Liver (tissue), 9 donors: ENCODE measurements around the gene TAPBPL. TPM values are rescaled to one million over a fixed set of nuclear protein-coding genes. Genes with fewer than 3 reads are reported as not detected.

Experiments used
- DNase-seq: peaks from one replicate; pipeline ENCODE4 v3.0.0-alpha.2; 2017; ENCODE audit warnings: low spot score
- H3K27ac ChIP-seq, 2 donors: one replicate each; pipeline ENCODE4 v1.7.0; 2013; ENCODE audit warnings: inconsistent platforms in 2 of 2, low read length in 2 of 2, control low read depth in 1 of 2, low read depth in 1 of 2, mild to moderate bottlenecking in 1 of 2
- H3K27me3 ChIP-seq, 4 donors: one replicate each; pipeline versions ENCODE4 v1.6.1 to v1.7.0; 2013; ENCODE audit warnings: low read length in 3 of 4, inconsistent platforms in 1 of 4, mild to moderate bottlenecking in 1 of 4, moderate library complexity in 1 of 4; ENCODE audit not compliant: control insufficient read depth in 4 of 4, insufficient read depth in 4 of 4
- H3K36me3 ChIP-seq, 4 donors: one replicate each; pipeline versions ENCODE4 v1.6.1 to v1.7.0; 2013; ENCODE audit warnings: low read length in 3 of 4, mild to moderate bottlenecking in 3 of 4, low read depth in 1 of 4, moderate library complexity in 1 of 4; ENCODE audit not compliant: control insufficient read depth in 4 of 4, insufficient read depth in 3 of 4
- H3K4me1 ChIP-seq, 4 donors: one replicate each; pipeline versions ENCODE4 v1.6.1 to v1.7.0; 2013; ENCODE audit warnings: low read length in 3 of 4, mild to moderate bottlenecking in 3 of 4, moderate library complexity in 1 of 4; ENCODE audit not compliant: control insufficient read depth in 4 of 4, insufficient read depth in 4 of 4
- H3K4me3 ChIP-seq, 3 donors: one replicate each; pipeline versions ENCODE4 v1.6.1 to v1.7.0; 2013; ENCODE audit warnings: low read length in 3 of 3, control low read depth in 1 of 3, low read depth in 1 of 3, mild to moderate bottlenecking in 1 of 3
- H3K9ac ChIP-seq, 2 donors: one replicate each; pipeline ENCODE4 v1.7.0; 2013; ENCODE audit warnings: low read length in 2 of 2, mild to moderate bottlenecking in 2 of 2, moderate library complexity in 2 of 2, control low read depth in 1 of 2, low read depth in 1 of 2
- H3K9me3 ChIP-seq, 4 donors: one replicate each; pipeline versions ENCODE4 v1.6.1 to v1.7.0; 2013; ENCODE audit warnings: low read length in 3 of 4; ENCODE audit not compliant: control insufficient read depth in 4 of 4
- ATF3 ChIP-seq: IDR thresholded peaks from 2 replicates; pipeline ENCODE4 v1.6.1; 2016; ENCODE audit warnings: antibody characterized with exemption
- CTCF ChIP-seq: fragments of 150-350 bp; IDR thresholded peaks from 2 replicates; pipeline ENCODE4 v1.5.1; 2017; ENCODE audit warnings: improper control_type of control experiment, low read depth, low read length; ENCODE audit not compliant: missing input control
- FOXA1 ChIP-seq: IDR thresholded peaks from 2 replicates; pipeline ENCODE4 v1.6.1; 2016; ENCODE audit warnings: antibody characterized with exemption
- FOXA2 ChIP-seq: IDR thresholded peaks from 2 replicates; pipeline ENCODE4 v1.6.1; 2016; ENCODE audit warnings: antibody characterized with exemption
- GABPA ChIP-seq, 2 donors: IDR thresholded peaks in 1 of 2; conservative IDR thresholded peaks in 1 of 2; 2 replicates each; pipeline ENCODE4 v1.6.1; 2016; ENCODE audit warnings: antibody characterized with exemption in 2 of 2, mild to moderate bottlenecking in 1 of 2, moderate library complexity in 1 of 2
- HNF4A ChIP-seq, 2 donors: conservative IDR thresholded peaks; 2 replicates each; pipeline ENCODE4 v1.6.1; 2016; ENCODE audit warnings: antibody characterized with exemption in 2 of 2, mild to moderate bottlenecking in 2 of 2
- HNF4G ChIP-seq: IDR thresholded peaks from 2 replicates; pipeline ENCODE4 v1.6.1; 2016; ENCODE audit warnings: antibody characterized with exemption
- JUND ChIP-seq, 2 donors: IDR thresholded peaks; 2 replicates each; pipeline ENCODE4 v1.6.1; 2016; ENCODE audit warnings: antibody characterized with exemption in 2 of 2
- MAX ChIP-seq: IDR thresholded peaks from 2 replicates; pipeline ENCODE4 v1.6.1; 2016; ENCODE audit warnings: antibody characterized with exemption
- NR2F2 ChIP-seq: IDR thresholded peaks from 2 replicates; pipeline ENCODE4 v1.6.1; 2016; ENCODE audit warnings: antibody characterized with exemption
- RAD21 ChIP-seq, 2 donors: IDR thresholded peaks; 2 replicates each; pipeline ENCODE4 v1.6.1; 2016; ENCODE audit warnings: antibody characterized with exemption in 2 of 2, mild to moderate bottlenecking in 2 of 2
- RXRA ChIP-seq, 2 donors: IDR thresholded peaks; 2 replicates each; pipeline ENCODE4 v1.6.1; 2017 to 2018; ENCODE audit warnings: antibody characterized with exemption in 2 of 2, mild to moderate bottlenecking in 1 of 2
- SP1 ChIP-seq: IDR thresholded peaks from 2 replicates; pipeline ENCODE4 v1.6.1; 2018; ENCODE audit warnings: antibody characterized with exemption, mild to moderate bottlenecking
- YY1 ChIP-seq: IDR thresholded peaks from 2 replicates; pipeline ENCODE4 v1.6.1; 2016; ENCODE audit warnings: antibody characterized with exemption, mild to moderate bottlenecking
- WGBS: extraction: QIAGEN DNeasy Blood & Tissue Kit; methylation state at CpG from one replicate; pipeline ENCODE4 v1.1.7; 2013; 5-methylcytosine and 5-hydroxymethylcytosine counted together
- polyA plus RNA-seq, 2 donors: library from polyadenylated mRNA; stranded (reverse) in 1 of 2; unstranded in 1 of 2; fragments of 200-250 nt in 1 of 2; fragments of >200 nt in 1 of 2; fragmentation: Nextera tagmentation in 1 of 2; extraction: Ambion mirVana in 1 of 2; gene quantifications; one replicate each; pipeline versions ENCODE4 v1.2.1 to v1.2.3, GENCODE V29; 2013 to 2015
- total RNA-seq, 2 donors: library from RNA; depleted of rRNA; stranded (reverse); fragments of >200 nt; gene quantifications; one replicate each; pipeline ENCODE4 v1.2.3, GENCODE V29; 2014
- TF ChIP-seq, protein P1 (sequence below): IDR thresholded peaks from 2 replicates; pipeline ENCODE4 v1.6.1; 2016; ENCODE audit warnings: antibody characterized with exemption
- donor health status: healthy.
- donor health status: healthy.
- donor health status: healthy.
- donor health status: healthy.
- donor health status: healthy.

Gene TAPBPL
- total and polyA plus RNA-seq, 4 donors, result 9.5 to 32.9 (median 19.0) TPM

DNA sequence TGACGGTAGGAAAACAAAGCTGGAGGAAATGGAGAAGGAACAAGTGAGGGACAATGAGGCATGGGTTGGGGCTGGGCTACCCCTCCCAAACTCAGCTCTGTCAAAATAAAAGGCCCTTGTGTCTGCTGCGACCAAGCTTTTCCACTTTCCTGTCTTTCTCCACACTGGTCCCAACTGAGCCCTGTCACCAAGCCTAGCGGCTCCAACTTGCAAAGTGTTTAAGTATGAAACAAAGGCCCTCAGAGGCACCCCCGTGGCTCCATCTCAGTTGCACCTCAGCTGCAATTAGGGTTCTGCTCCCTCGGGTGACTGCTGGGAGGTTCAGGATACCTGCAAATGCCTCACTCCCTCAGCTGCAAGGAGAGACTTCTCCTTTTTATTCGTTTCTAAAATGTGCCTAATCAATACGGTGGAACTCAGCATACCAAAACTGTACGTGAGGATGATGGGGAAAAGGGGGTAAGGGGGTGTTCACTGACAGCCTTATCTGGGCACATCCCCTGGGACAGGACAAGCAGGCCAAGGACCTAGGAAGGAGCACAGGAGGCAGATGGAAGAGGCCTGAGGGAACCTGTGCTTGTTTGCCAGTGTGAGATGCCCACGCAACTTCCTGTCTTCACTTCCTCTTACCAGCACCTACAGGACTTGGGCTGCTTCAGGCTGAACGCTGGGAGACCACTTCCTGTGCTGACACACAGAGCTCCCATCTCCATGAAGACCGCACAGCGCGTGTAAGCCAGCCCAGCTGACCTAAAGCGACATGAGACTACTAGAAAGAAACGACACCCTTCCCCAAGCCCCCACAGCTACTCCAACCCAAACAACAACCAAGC lies 9.8 kb downstream of the TAPBPL start:
- 75% methylated on average over 15 of the region's 15 CpGs for WGBS
- no peak overlapping the region for H3K9ac ChIP-seq
- peaks cover 10 to 74% (median 62%) of the 10 kb centered on the region in 4 donors for H3K36me3 ChIP-seq
- H3K4me1 ChIP-seq, result peaks cover 0 to 2% (median 0%) of the 10 kb centered on the region in 4 donors
- no peaks in the 10 kb centered on the region for H3K9me3 ChIP-seq
- H3K27ac ChIP-seq, result peak overlapping the region; percentile 4 to 57
- TF ChIP-seq, protein P1, sequence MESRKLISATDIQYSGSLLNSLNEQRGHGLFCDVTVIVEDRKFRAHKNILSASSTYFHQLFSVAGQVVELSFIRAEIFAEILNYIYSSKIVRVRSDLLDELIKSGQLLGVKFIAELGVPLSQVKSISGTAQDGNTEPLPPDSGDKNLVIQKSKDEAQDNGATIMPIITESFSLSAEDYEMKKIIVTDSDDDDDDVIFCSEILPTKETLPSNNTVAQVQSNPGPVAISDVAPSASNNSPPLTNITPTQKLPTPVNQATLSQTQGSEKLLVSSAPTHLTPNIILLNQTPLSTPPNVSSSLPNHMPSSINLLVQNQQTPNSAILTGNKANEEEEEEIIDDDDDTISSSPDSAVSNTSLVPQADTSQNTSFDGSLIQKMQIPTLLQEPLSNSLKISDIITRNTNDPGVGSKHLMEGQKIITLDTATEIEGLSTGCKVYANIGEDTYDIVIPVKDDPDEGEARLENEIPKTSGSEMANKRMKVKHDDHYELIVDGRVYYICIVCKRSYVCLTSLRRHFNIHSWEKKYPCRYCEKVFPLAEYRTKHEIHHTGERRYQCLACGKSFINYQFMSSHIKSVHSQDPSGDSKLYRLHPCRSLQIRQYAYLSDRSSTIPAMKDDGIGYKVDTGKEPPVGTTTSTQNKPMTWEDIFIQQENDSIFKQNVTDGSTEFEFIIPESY, result no peak
- no peak for TF ChIP-seq CTCF
- no peak for TF ChIP-seq RXRA (IDR thresholded peaks at IDR 0.05)
- no peak for TF ChIP-seq FOXA2
- TF ChIP-seq MAX, result no peak
- TF ChIP-seq HNF4G, result no peak
- no peak for TF ChIP-seq GABPA (IDR thresholded peaks at IDR 0.05 in 1 of 2, conservative IDR thresholded peaks at IDR 0.05 in 1 of 2)
- TF ChIP-seq ATF3, result no peak
- no peak for TF ChIP-seq HNF4A (conservative IDR thresholded peaks at IDR 0.05)
- no peak for TF ChIP-seq JUND (IDR thresholded peaks at IDR 0.05)
- TF ChIP-seq FOXA1, result no peak
- TF ChIP-seq SP1, result no peak
- no peak for TF ChIP-seq RAD21 (IDR thresholded peaks at IDR 0.05)
- no peak overlapping the region for H3K4me3 ChIP-seq
- no peak for DNase-seq
- H3K27me3 ChIP-seq, result no peaks in the 10 kb centered on the region

DNA sequence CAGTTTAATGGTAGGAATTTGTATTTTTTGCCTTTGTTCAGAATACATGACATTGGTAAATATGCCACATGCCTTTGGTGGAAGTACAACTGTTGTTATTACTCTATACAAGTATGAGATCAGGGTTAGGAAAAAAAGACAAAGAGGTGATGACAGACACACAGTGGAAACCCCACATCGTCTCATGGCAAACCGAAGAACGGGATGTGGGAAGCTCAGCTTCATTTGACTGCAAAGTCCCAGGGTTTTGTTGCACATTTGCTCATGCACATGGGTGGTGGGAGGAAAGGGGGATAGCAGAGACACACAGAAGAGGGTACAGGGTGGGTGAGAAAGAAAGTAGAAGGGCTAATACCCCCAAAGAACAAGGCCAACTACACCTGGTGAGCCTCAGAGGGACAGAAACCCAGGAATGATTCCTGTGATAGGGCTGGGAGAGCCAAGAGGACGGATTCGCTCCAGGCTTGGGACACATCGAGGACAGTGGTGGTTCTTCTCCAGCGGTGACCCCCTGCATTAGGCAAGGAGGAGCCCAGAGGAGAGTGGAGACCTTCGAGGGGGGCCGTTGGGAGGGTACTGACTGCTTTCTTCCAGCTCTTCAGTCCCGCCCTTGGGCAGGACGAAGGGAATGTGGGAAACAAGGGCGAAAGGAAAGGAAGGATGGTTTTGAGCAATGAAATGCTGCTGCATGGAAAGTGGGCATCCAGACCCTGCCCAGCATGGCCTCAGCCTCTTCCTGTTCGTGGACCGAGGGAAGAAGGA lies 10.6 kb downstream of the TAPBPL start:
- Histone ChIP-seq H3K9me3 (no peaks in the 10 kb centered on the region), H3K27me3 (no peaks in the 10 kb centered on the region), H3K27ac (peak overlapping the region; percentile 4 to 57), H3K4me3 (no peak overlapping the region), H3K4me1 (peaks cover 0 to 3% (median under 1%) of the 10 kb centered on the region in 4 donors), H3K9ac (no peak overlapping the region), H3K36me3 (peaks cover 10 to 67% (median 57%) of the 10 kb centered on the region in 4 donors)
- DNase-seq, result no peak
- WGBS, result 91% methylated on average over 14 of the region's 14 CpGs
- TF ChIP-seq JUND (IDR thresholded peaks at IDR 0.05) (no peak), GABPA (IDR thresholded peaks at IDR 0.05 in 1 of 2, conservative IDR thresholded peaks at IDR 0.05 in 1 of 2) (no peak), NR2F2 (no peak), HNF4G (no peak), ATF3 (no peak), YY1 (no peak), FOXA1 (no peak)
- TF ChIP-seq, protein P1, result no peak
